Mesendoderm (in vitro differentiated cells): Measurements from ENCODE around the gene TPCN1.

Experiments used
- DNase-seq: peaks from one replicate; pipeline ENCODE4 v3.0.0; 2013
- H2AK5ac ChIP-seq: 2 replicates; pipeline ENCODE4 v1.6.1; 2013; ENCODE audit warnings: low read length, inconsistent platforms
- H2BK120ac ChIP-seq: 2 replicates; pipeline ENCODE4 v1.6.1; 2013; ENCODE audit warnings: low read depth, mild to moderate bottlenecking, low read length, moderate library complexity, mixed read lengths
- H2BK15ac ChIP-seq: replicated peaks from 2 replicates; pipeline ENCODE4 v1.6.1; 2013; ENCODE audit warnings: low read depth, mild to moderate bottlenecking, moderate library complexity
- H2BK5ac ChIP-seq: 2 replicates; pipeline ENCODE4 v1.6.1; 2013; ENCODE audit warnings: low read length, inconsistent platforms
- H3K18ac ChIP-seq: 2 replicates; pipeline ENCODE4 v1.6.1; 2013; ENCODE audit warnings: mild to moderate bottlenecking, low read length, mixed read lengths
- H3K23ac ChIP-seq: one replicate; pipeline ENCODE4 v1.6.1; 2013; ENCODE audit warnings: low read length
- H3K27ac ChIP-seq: 2 replicates; pipeline ENCODE4 v1.5.1; 2013; ENCODE audit warnings: low read depth, mild to moderate bottlenecking, inconsistent platforms, low read length, moderate library complexity
- H3K27me3 ChIP-seq: 2 replicates; pipeline ENCODE4 v1.6.1; 2013; ENCODE audit warnings: low read length, control low read depth, mild to moderate bottlenecking, inconsistent platforms; ENCODE audit not compliant: insufficient read depth, poor library complexity
- H3K36me3 ChIP-seq: 2 replicates; pipeline ENCODE4 v1.6.1; 2013; ENCODE audit warnings: low read length, inconsistent platforms; ENCODE audit not compliant: control insufficient read depth, insufficient read depth
- H3K4ac ChIP-seq: one replicate; pipeline ENCODE4 v1.6.1; 2013; ENCODE audit warnings: low read depth, mild to moderate bottlenecking, low read length, moderate library complexity
- H3K4me1 ChIP-seq: 2 replicates; pipeline ENCODE4 v1.6.1; 2013; ENCODE audit warnings: low read depth, low read length, inconsistent platforms; ENCODE audit not compliant: control insufficient read depth
- H3K4me2 ChIP-seq: 2 replicates; pipeline ENCODE4 v1.6.1; 2013; ENCODE audit warnings: low read length
- H3K4me3 ChIP-seq: 2 replicates; pipeline ENCODE4 v1.5.1; 2013; ENCODE audit warnings: mild to moderate bottlenecking, low read length
- H3K56ac ChIP-seq: one replicate; pipeline ENCODE4 v1.6.1; 2013; ENCODE audit warnings: low read length
- H3K79me1 ChIP-seq: 2 replicates; pipeline ENCODE4 v1.6.1; 2013; ENCODE audit warnings: low read length, inconsistent platforms
- H3K79me2 ChIP-seq: 2 replicates; pipeline ENCODE4 v1.6.1; 2013; ENCODE audit warnings: mild to moderate bottlenecking, low read length; ENCODE audit not compliant: control insufficient read depth, insufficient read depth
- H3K9ac ChIP-seq: 2 replicates; pipeline ENCODE4 v1.6.1; 2013; ENCODE audit warnings: low read length, inconsistent platforms
- H4K5ac ChIP-seq: one replicate; pipeline ENCODE4 v1.6.1; 2013; ENCODE audit warnings: low read length
- H4K8ac ChIP-seq: one replicate; pipeline ENCODE4 v1.6.1; 2013; ENCODE audit warnings: low read depth, mild to moderate bottlenecking, control low read depth, low read length, moderate library complexity
- WGBS: extraction: QIAGEN DNeasy Blood & Tissue Kit; methylation state at CpG from one replicate; pipeline ENCODE4 v1.1.7; 2013; ENCODE audit warnings: low lambda C conversion rate, missing lambda C conversion rate; ENCODE audit not compliant: insufficient coverage; ENCODE audit errors: extremely low coverage; 5-methylcytosine and 5-hydroxymethylcytosine counted together

TPCN1 gene

GRCh38 chr12:113271853-113272561 lies 50.7 kb downstream of the TPCN1 start:
- Histone ChIP-seq H3K27me3 (no peaks in the 10 kb centered on the region), H3K27ac (no peak overlapping the region), H3K4me1 (no peaks in the 10 kb centered on the region), H3K18ac (no peak overlapping the region), H3K79me1 (no peaks in the 10 kb centered on the region), H3K56ac (no peak overlapping the region), H4K5ac (no peak overlapping the region), H3K36me3 (no peaks in the 10 kb centered on the region), H2BK120ac (no peak overlapping the region), H3K4me2 (no peak overlapping the region), H2BK5ac (no peak overlapping the region), H3K79me2 (no peaks in the 10 kb centered on the region), H3K4ac (no peak overlapping the region), H3K23ac (no peak overlapping the region), H4K8ac (no peak overlapping the region), H2AK5ac (no peak overlapping the region), H2BK15ac (no peak overlapping the region), H3K4me3 (no peak overlapping the region), H3K9ac (no peak overlapping the region)
- no CpG with 5 or more reads among the region's 12 CpGs for WGBS
- peak; percentile 51 for DNase-seq

- H3K4me2 ChIP-seq = no peak overlapping the region
- H4K8ac ChIP-seq = no peak overlapping the region
- H3K18ac ChIP-seq = no peak overlapping the region
- no peaks in the 10 kb centered on the region for H3K79me1 ChIP-seq
- H3K4me3 ChIP-seq = no peak overlapping the region
- H3K27me3 ChIP-seq = no peaks in the 10 kb centered on the region
- WGBS = no CpG with 5 or more reads among the region's 13 CpGs
- no peak overlapping the region for H4K5ac ChIP-seq
- no peak overlapping the region for H3K27ac ChIP-seq
- H2AK5ac ChIP-seq = no peak overlapping the region
- H3K56ac ChIP-seq = no peak overlapping the region
- H3K36me3 ChIP-seq = no peaks in the 10 kb centered on the region
- no peak overlapping the region for H2BK5ac ChIP-seq
- H3K23ac ChIP-seq = no peak overlapping the region
- H2BK120ac ChIP-seq = no peak overlapping the region
- H2BK15ac ChIP-seq = no peak overlapping the region
- H3K79me2 ChIP-seq = no peaks in the 10 kb centered on the region
- no peaks in the 10 kb centered on the region for H3K4me1 ChIP-seq
- peak; percentile 42 for DNase-seq
- H3K4ac ChIP-seq = no peak overlapping the region
- H3K9ac ChIP-seq = no peak overlapping the region
Observed at GRCh38 chr12:113273053-113273725, 51.9 kb downstream of the TPCN1 start.

GRCh38 chr12:113274848-113275247 lies 53.6 kb downstream of the TPCN1 start:
- H2AK5ac ChIP-seq = no peak overlapping the region
- H3K56ac ChIP-seq = no peak overlapping the region
- H3K4me3 ChIP-seq = no peak overlapping the region
- DNase-seq = no peak
- H3K4ac ChIP-seq = no peak overlapping the region
- no peaks in the 10 kb centered on the region for H3K27me3 ChIP-seq
- H3K4me2 ChIP-seq = no peak overlapping the region
- H3K4me1 ChIP-seq = no peaks in the 10 kb centered on the region
- H2BK5ac ChIP-seq = no peak overlapping the region
- H3K9ac ChIP-seq = no peak overlapping the region
- no peaks in the 10 kb centered on the region for H3K79me2 ChIP-seq
- no peak overlapping the region for H4K5ac ChIP-seq
- H3K36me3 ChIP-seq = no peaks in the 10 kb centered on the region
- no CpG with 5 or more reads among the region's 8 CpGs for WGBS
- H3K79me1 ChIP-seq = no peaks in the 10 kb centered on the region
- no peak overlapping the region for H3K27ac ChIP-seq
- no peak overlapping the region for H3K18ac ChIP-seq
- no peak overlapping the region for H3K23ac ChIP-seq
- H2BK120ac ChIP-seq = no peak overlapping the region
- no peak overlapping the region for H4K8ac ChIP-seq
- H2BK15ac ChIP-seq = no peak overlapping the region

- no peak for DNase-seq
- no CpG with 5 or more reads among the region's 8 CpGs for WGBS
Observed at GRCh38 chr12:113276306-113276705, 55.0 kb downstream of the TPCN1 start.

GRCh38 chr12:113276946-113277500 lies 55.8 kb downstream of the TPCN1 start:
- no peaks in the 10 kb centered on the region for H3K27me3 ChIP-seq
- no peaks in the 10 kb centered on the region for H3K79me2 ChIP-seq
- H4K5ac ChIP-seq = no peak overlapping the region
- no peak overlapping the region for H3K18ac ChIP-seq
- H3K4me2 ChIP-seq = no peak overlapping the region
- H3K27ac ChIP-seq = no peak overlapping the region
- no peaks in the 10 kb centered on the region for H3K4me1 ChIP-seq
- no peak for DNase-seq
- no peaks in the 10 kb centered on the region for H3K79me1 ChIP-seq
- H3K23ac ChIP-seq = no peak overlapping the region
- no peaks in the 10 kb centered on the region for H3K36me3 ChIP-seq
- H2BK5ac ChIP-seq = no peak overlapping the region
- H3K56ac ChIP-seq = no peak overlapping the region
- no peak overlapping the region for H3K4me3 ChIP-seq
- H3K4ac ChIP-seq = no peak overlapping the region
- no peak overlapping the region for H3K9ac ChIP-seq
- no peak overlapping the region for H2BK120ac ChIP-seq
- no CpG with 5 or more reads among the region's 10 CpGs for WGBS
- H2AK5ac ChIP-seq = no peak overlapping the region
- H2BK15ac ChIP-seq = no peak overlapping the region
- no peak overlapping the region for H4K8ac ChIP-seq

More at GRCh38 chr12:113276306-113276705, 55.0 kb downstream of the TPCN1 start:
- Histone ChIP-seq H3K4me3 (no peak overlapping the region), H3K4ac (no peak overlapping the region), H3K79me2 (no peaks in the 10 kb centered on the region), H3K23ac (no peak overlapping the region), H3K4me2 (no peak overlapping the region), H3K36me3 (no peaks in the 10 kb centered on the region), H3K27me3 (no peaks in the 10 kb centered on the region), H2BK5ac (no peak overlapping the region), H2AK5ac (no peak overlapping the region), H3K9ac (no peak overlapping the region), H3K56ac (no peak overlapping the region), H3K79me1 (no peaks in the 10 kb centered on the region), H4K8ac (no peak overlapping the region), H3K4me1 (no peaks in the 10 kb centered on the region), H4K5ac (no peak overlapping the region), H2BK120ac (no peak overlapping the region), H3K18ac (no peak overlapping the region), H2BK15ac (no peak overlapping the region), H3K27ac (no peak overlapping the region)
